Psoas muscle (tissue), 8 donors: ENCODE results near the gene LTN1. TPM values are rescaled to one million over a fixed set of nuclear protein-coding genes. Genes with fewer than 3 reads are reported as not detected.

Source experiments
- ATAC-seq, 4 donors: fragments of 200-7000 bp; cut with Tn5 transposase; one replicate each; pipeline ENCODE4 v1.9.1; 2020; ENCODE audit warnings: moderate library complexity in 3 of 4, mild to moderate bottlenecking in 2 of 4
- DNase-seq, 2 donors: peaks; one replicate each; pipeline ENCODE4 v3.0.0-alpha.2; 2020
- H3K27ac ChIP-seq: fragments of 200-600 bp; one replicate; pipeline ENCODE4 v1.8.0; 2022
- H3K27me3 ChIP-seq, 3 donors: fragments of 200-600 bp in 1 of 3; one replicate each; pipeline versions ENCODE4 v1.6.1 to v1.8.0; 2013 to 2022; ENCODE audit warnings: low read length in 2 of 3, mild to moderate bottlenecking in 2 of 3, moderate library complexity in 1 of 3; ENCODE audit not compliant: insufficient read depth in 3 of 3
- H3K36me3 ChIP-seq, 2 donors: fragments of 200-600 bp in 1 of 2; one replicate each; pipeline versions ENCODE4 v1.6.1 to v1.8.0; 2013 to 2022; ENCODE audit warnings: low read depth in 1 of 2, mild to moderate bottlenecking in 1 of 2, moderate library complexity in 1 of 2; ENCODE audit not compliant: insufficient read depth in 1 of 2
- H3K4me1 ChIP-seq: fragments of 200-600 bp; one replicate; pipeline ENCODE4 v1.8.0; 2022
- H3K4me3 ChIP-seq: fragments of 200-600 bp; one replicate; pipeline ENCODE4 v1.8.0; 2022; ENCODE audit warnings: mild to moderate bottlenecking
- H3K9me3 ChIP-seq: fragments of 200-600 bp; one replicate; pipeline ENCODE4 v1.8.0; 2022
- WGBS, 3 donors: extraction: QIAGEN DNeasy Blood & Tissue Kit; methylation state at CpG; one replicate each; pipeline versions ENCODE4 v1.1.6 to v1.1.7; 2013; 5-methylcytosine and 5-hydroxymethylcytosine counted together
- intact Hi-C, 2 donors: fragments of 100-400 bp; cut with DNase I; formaldehyde crosslinking; loops; one replicate each; pipeline versions ENCODE4 v1.11.0 to v1.14.2; 2022
- polyA plus RNA-seq, 3 donors: library from polyadenylated mRNA; stranded (reverse); fragments of 200-250 nt; gene quantifications; one replicate each; pipeline ENCODE4 v1.2.3, GENCODE V29; 2013
- total RNA-seq, 4 donors: library from RNA; stranded (reverse); fragmentation: NEBNext Ultra II Directional in 2 of 4; extraction: Animal tissue kit (Norgen Biotek cat#: 25700) in 2 of 4; gene quantifications; one replicate each; pipeline versions ENCODE4 v1.2.1 to v1.2.4, GENCODE V29; 2021 to 2023
- TF ChIP-seq, protein P1 (sequence below): fragments of 200-600 bp; IDR thresholded peaks from one replicate; pipeline ENCODE4 v1.8.0; 2022; ENCODE audit warnings: antibody characterized with exemption
- donor health status: healthy with polysubstance abuse.
- donor health status: DM: no; HTN: no; CAD: no; lungs with moderate emphysema.
- donor health status: Bipolar disorder and iron deficiency.
- donor health status: healthy.
- donor health status: DM: yes; HTN: yes; CAD: no.
- donor health status: DM: no; HTN: no; CAD: no.
- donor health status: DM: no; HTN: no; CAD: no.
- donor health status: DM: yes; HTN: yes; CAD: no.

Gene LTN1
- total and polyA plus RNA-seq, 7 donors: 5.7 to 22.2 (median 17.8) TPM

DNA sequence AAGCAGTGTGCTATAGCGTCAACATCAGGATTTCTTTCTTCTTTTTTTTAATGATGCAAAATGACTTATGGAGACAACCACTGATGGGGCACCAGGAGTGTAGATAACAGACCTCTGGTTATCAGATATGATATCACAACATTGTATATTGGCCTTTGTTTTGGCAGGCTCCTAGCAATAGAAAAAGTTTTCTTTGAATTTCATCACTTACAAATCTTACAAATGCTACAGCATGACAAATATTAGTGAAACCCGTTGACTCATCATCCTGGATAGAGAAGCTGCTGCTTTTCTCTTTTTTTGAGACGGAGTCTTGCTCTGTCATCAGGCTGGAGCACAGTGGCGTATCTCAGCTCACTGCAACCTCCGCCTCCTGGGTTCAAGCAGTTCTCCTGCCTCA lies 92.9 kb downstream of the LTN1 start:
- TF ChIP-seq, protein P1, sequence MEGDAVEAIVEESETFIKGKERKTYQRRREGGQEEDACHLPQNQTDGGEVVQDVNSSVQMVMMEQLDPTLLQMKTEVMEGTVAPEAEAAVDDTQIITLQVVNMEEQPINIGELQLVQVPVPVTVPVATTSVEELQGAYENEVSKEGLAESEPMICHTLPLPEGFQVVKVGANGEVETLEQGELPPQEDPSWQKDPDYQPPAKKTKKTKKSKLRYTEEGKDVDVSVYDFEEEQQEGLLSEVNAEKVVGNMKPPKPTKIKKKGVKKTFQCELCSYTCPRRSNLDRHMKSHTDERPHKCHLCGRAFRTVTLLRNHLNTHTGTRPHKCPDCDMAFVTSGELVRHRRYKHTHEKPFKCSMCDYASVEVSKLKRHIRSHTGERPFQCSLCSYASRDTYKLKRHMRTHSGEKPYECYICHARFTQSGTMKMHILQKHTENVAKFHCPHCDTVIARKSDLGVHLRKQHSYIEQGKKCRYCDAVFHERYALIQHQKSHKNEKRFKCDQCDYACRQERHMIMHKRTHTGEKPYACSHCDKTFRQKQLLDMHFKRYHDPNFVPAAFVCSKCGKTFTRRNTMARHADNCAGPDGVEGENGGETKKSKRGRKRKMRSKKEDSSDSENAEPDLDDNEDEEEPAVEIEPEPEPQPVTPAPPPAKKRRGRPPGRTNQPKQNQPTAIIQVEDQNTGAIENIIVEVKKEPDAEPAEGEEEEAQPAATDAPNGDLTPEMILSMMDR: no peak
- no peak for DNase-seq
- no peaks in the 10 kb centered on the region for H3K36me3 ChIP-seq
- no peak overlapping the region for H3K4me3 ChIP-seq
- no peaks in the 10 kb centered on the region for H3K4me1 ChIP-seq
- intact Hi-C loops: no loop called here
- ATAC-seq: no peak
- H3K9me3 ChIP-seq: no peaks in the 10 kb centered on the region
- H3K27ac ChIP-seq: no peak overlapping the region
- no peaks in the 10 kb centered on the region for H3K27me3 ChIP-seq
- 84 to 89% (median 89%) methylated on average over 5 of the region's 5 CpGs for WGBS, 3 donors

DNA sequence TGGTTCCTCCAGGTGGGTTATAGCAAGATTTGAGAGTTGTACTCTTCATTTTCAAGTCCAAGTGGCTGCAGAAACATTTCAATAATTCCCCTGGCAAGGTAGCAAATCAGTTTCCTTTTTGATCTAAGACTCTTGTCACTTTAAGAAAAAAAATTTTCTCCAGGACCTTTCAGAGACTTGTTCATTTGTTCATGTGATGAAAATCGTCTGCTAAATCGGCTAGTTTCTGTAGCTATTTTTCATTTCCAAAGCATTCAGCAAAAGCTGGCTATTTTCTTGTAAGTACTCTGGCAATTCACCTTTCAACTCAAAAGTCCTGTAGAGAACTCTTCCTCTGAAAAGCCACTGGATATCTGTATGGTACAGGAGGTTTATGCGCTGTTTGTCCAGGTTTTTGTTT lies 93.5 kb downstream of the LTN1 start:
- intact Hi-C loops: no loop called here
- TF ChIP-seq, protein P1: no peak
- Histone ChIP-seq H3K9me3 (no peaks in the 10 kb centered on the region), H3K27ac (no peak overlapping the region), H3K36me3 (no peaks in the 10 kb centered on the region), H3K4me3 (no peak overlapping the region), H3K27me3 (no peaks in the 10 kb centered on the region), H3K4me1 (no peaks in the 10 kb centered on the region)
- ATAC-seq (no peak), DNase-seq (no peak)
- WGBS, 3 donors: 55 to 73% (median 66%) methylated on average over 3 of the region's 3 CpGs

DNA sequence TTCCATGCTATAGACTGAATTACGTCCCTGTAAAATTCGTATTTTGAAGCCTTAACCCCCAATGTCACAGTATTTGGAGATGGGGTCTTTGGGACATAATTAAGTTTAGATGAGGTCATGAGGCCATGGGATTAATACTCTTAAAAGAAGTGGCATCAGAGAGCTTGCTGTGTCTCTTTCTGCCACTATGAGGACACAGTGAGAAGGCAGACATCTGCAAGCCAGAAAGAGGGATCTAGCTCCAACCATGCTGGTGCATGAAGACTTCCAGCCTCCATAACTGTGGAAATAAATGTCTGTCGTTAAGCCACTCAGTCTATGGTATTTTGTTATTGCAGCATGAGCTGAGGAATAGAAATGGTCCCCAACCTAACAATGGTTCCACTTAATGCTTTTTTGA lies 99.0 kb downstream of the LTN1 start:
- Histone ChIP-seq H3K4me1 (no peaks in the 10 kb centered on the region), H3K9me3 (no peaks in the 10 kb centered on the region), H3K27me3 (no peaks in the 10 kb centered on the region), H3K27ac (no peak overlapping the region), H3K36me3 (no peaks in the 10 kb centered on the region), H3K4me3 (no peak overlapping the region)
- ATAC-seq (no peak), DNase-seq (no peak)
- TF ChIP-seq, protein P1: no peak
- 79 to 86% (median 81%) methylated on average over 3 of the region's 3 CpGs for WGBS, 3 donors
- intact Hi-C loops: no loop called here

DNA sequence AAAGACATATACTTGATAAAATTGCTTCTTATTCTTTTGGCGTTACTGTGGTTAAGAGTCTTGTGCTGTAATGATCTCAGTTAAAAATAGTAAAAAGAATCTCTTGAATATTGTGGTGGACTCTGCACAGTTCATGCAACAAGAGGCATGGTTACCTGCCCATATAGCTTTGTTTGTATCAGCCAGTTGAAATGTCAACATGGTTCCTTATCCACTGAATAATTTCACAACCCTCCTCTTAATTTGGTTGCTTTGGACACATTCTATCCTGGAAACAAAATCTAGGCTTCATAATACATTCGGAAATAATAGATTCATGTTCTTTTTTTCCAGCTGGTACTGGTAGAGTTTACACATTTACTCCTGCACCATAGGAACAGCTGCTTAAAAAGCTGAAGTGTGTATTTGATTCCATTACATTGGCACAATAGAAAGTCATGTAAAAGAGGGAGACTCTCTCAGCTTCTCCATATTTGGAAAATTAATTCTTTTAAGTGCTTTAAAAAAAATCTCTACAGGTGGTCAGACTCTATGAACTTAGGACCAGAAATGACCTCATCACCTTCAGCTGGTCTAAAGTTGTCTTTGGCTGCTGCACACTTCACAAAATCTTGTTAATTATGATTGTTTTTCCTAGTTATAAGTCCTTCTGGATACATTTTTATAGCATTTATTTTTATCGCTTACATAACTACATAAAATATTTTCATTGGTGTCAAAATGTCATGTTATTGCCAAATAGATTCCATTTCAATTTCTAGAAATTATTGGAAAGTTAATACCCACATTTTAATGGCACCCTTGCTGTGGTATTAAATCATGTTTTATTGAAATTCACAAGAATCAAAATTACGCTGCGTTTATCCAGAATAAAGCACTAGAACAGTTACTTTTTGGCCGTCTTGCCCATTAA lies 100.2 kb downstream of the LTN1 start:
- Histone ChIP-seq H3K9me3 (no peaks in the 10 kb centered on the region), H3K27ac (no peak overlapping the region), H3K4me1 (no peaks in the 10 kb centered on the region), H3K27me3 (no peaks in the 10 kb centered on the region), H3K4me3 (no peak overlapping the region), H3K36me3 (no peaks in the 10 kb centered on the region)
- TF ChIP-seq, protein P1: no peak
- WGBS, 3 donors: 67 to 75% (median 69%) methylated on average over 6 of the region's 6 CpGs
- DNase-seq (no peak), ATAC-seq (no peak)
- intact Hi-C loops: no loop called here

DNA sequence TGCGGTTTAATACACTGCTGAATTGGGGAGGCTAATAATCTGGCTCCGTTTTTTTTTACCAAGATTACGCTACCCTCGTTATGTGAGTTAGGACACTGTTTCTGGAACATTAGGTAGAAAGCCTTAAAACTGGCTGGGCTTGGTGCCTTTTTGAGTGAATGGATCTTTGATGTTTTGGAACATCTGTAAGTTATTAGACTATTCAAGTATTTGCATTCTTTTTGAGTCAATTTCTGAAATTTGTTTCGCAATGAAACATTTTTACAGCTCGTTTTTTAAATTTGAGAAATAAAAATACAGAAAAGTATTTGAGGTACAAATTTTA lies 106.9 kb downstream of the LTN1 start:
- Histone ChIP-seq H3K27ac (peak overlapping the region; percentile 91), H3K27me3 (no peaks in the 10 kb centered on the region), H3K4me1 (peaks cover 6% of the 10 kb centered on the region), H3K4me3 (no peak overlapping the region), H3K36me3 (peaks cover 0 to 23% of the 10 kb centered on the region in 2 donors), H3K9me3 (no peaks in the 10 kb centered on the region)
- DNase-seq (no peak), ATAC-seq (no peak)
- intact Hi-C loops: no loop called here
- TF ChIP-seq, protein P1: no peak
- 71 to 90% (median 79%) methylated on average over 6 of the region's 6 CpGs for WGBS, 3 donors
